ENCODE data around the gene TCL1A.

Gene TCL1A

DNA sequence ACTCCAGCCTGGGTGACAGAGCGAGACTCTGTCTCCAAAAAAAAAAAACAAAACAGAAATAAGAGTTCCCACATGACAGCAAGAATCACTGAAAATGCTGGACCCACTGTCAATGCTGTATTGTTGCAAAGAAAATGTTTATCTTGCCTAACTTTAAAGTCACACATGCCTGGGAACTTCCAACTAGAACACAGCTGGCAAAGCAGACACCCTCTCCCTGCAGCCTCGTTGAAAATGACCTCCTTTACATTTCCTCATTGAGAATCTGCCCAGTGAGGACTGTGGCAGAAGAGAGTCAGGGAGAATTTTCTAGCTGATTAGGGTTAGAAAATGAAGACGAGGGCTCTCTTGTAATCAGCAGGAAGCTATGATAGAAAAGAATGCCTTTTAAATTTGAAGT lies 42.8 kb upstream of the TCL1A start:
- intact Hi-C loops (cut with DNase I; ENCODE audit: low total_unique reads): no loop called here

DNA sequence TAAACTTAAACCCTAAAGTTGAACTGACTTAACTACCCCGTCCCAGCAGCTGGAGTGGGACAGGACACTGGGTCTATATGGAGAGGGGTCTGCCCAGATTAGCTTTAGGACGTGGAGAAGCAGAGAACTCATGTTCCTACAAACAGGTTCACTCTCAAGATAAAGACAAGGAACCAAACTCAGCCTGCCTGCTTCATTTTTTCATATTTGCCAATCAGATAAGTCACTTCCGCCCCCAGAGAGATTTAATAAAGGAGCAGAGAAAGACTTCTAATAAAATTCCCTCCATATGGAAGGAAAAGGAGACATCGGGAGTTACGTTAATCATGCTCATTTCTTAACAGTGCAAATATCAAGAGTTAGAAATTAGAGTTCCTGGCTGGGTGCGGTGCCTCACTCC lies 42.2 kb upstream of the TCL1A start:
- no peaks in the 10 kb centered on the region for H3K36me3 ChIP-seq
- intact Hi-C loops (cut with DNase I; ENCODE audit: low total_unique reads): no loop called here
- H3K4me3 ChIP-seq: no peak overlapping the region
- no peaks in the 10 kb centered on the region for H3K4me1 ChIP-seq
- no peaks in the 10 kb centered on the region for H3K9me3 ChIP-seq
- H3K27me3 ChIP-seq: peaks cover 0 to 20% of the 10 kb centered on the region in 2 donors
- no peak for DNase-seq
- TF ChIP-seq, protein P1, sequence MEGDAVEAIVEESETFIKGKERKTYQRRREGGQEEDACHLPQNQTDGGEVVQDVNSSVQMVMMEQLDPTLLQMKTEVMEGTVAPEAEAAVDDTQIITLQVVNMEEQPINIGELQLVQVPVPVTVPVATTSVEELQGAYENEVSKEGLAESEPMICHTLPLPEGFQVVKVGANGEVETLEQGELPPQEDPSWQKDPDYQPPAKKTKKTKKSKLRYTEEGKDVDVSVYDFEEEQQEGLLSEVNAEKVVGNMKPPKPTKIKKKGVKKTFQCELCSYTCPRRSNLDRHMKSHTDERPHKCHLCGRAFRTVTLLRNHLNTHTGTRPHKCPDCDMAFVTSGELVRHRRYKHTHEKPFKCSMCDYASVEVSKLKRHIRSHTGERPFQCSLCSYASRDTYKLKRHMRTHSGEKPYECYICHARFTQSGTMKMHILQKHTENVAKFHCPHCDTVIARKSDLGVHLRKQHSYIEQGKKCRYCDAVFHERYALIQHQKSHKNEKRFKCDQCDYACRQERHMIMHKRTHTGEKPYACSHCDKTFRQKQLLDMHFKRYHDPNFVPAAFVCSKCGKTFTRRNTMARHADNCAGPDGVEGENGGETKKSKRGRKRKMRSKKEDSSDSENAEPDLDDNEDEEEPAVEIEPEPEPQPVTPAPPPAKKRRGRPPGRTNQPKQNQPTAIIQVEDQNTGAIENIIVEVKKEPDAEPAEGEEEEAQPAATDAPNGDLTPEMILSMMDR (IDR thresholded peaks at IDR 0.05): no peak
- H3K27ac ChIP-seq: no peak overlapping the region

More for the DNA sequence above, 42.8 kb upstream of the TCL1A start:
- no peak for DNase-seq
- H3K27ac ChIP-seq: no peak overlapping the region
- TF ChIP-seq, protein P1 (IDR thresholded peaks at IDR 0.05): no peak
- H3K4me1 ChIP-seq: no peaks in the 10 kb centered on the region
- peaks cover 0 to 19% of the 10 kb centered on the region in 2 donors for H3K27me3 ChIP-seq
- H3K9me3 ChIP-seq: no peaks in the 10 kb centered on the region
- no peaks in the 10 kb centered on the region for H3K36me3 ChIP-seq
- H3K4me3 ChIP-seq: no peak overlapping the region

DNA sequence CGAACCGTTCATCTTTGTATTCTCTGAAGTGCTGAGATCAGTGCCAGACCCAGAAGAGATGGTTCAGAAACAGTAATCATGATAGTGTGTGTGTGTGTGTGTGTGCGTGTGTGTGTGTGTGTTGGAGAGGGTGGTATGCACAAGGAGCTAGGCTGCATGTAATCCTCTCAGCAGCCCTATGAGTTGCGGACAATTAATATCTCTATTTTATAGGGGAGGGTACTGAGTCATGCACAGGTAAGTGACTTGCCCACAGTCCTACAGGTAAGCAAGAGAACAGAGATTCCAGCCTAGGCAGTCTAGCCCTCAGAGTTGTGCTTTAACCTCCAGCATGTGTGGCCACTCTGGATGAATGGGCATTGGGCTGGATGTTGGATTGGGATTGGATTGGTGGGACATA lies 27.9 kb upstream of the TCL1A start:
- DNase-seq: no peak
- Histone ChIP-seq H3K27me3 (peaks cover 0 to under 1% of the 10 kb centered on the region in 2 donors), H3K9me3 (no peaks in the 10 kb centered on the region), H3K4me3 (no peak overlapping the region), H3K4me1 (no peaks in the 10 kb centered on the region), H3K27ac (no peak overlapping the region), H3K36me3 (no peaks in the 10 kb centered on the region)
- intact Hi-C loops (cut with DNase I; ENCODE audit: low total_unique reads): no loop called here
- TF ChIP-seq, protein P1 (IDR thresholded peaks at IDR 0.05): no peak

DNA sequence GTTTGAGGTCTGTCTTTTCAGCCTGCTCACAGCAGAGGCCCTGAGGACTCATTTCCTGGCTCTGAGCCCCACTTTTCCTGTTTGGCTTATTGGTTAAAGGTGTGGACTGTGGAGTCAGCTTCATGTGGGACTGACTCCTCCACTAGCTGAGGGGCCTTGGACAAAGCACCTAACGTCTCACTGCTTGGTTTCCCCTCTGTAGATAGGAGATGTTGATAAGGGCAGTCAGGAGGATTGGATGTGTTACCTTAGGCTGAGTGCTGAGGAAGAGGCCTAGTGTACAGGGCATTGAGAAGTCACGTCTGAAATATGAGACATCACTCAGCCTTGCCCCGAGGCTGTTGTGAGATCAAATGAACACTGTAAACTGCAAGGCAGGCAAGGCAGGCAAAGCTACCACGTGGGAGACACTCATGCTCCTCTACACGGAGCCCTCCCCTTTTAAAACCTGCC lies 27.1 kb upstream of the TCL1A start:
- Histone ChIP-seq H3K4me1 (no peaks in the 10 kb centered on the region), H3K36me3 (no peaks in the 10 kb centered on the region), H3K9me3 (no peaks in the 10 kb centered on the region), H3K27ac (no peak overlapping the region), H3K4me3 (no peak overlapping the region), H3K27me3 (no peaks in the 10 kb centered on the region)
- no peak for DNase-seq
- TF ChIP-seq, protein P1 (IDR thresholded peaks at IDR 0.05): no peak
- intact Hi-C loops (cut with DNase I; ENCODE audit: low total_unique reads): no loop called here

DNA sequence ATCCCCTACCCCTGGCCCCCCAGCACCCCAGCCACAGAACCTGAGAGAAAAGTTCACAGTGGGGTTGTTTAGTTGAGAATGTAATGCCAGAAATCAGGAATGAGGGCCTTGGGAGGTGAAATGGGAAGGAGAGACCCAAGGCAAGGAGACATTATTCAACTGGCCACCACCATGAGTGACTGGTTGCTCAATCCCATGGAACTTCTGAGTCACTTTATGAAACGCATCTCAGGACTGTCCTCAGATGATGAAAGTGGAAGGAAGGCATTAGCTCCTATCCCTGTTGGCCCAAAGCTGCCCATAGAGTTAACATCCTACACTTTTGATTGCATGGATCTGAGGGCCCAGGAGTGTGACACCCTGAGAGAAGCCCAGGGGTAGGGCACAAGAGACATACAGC lies 25.4 kb upstream of the TCL1A start:
- intact Hi-C loops (cut with DNase I; ENCODE audit: low total_unique reads): no loop called here
- TF ChIP-seq, protein P1 (IDR thresholded peaks at IDR 0.05): no peak
- Histone ChIP-seq H3K27me3 (no peaks in the 10 kb centered on the region), H3K4me1 (no peaks in the 10 kb centered on the region), H3K4me3 (no peak overlapping the region), H3K9me3 (no peaks in the 10 kb centered on the region), H3K27ac (no peak overlapping the region), H3K36me3 (no peaks in the 10 kb centered on the region)
- no peak for DNase-seq

DNA sequence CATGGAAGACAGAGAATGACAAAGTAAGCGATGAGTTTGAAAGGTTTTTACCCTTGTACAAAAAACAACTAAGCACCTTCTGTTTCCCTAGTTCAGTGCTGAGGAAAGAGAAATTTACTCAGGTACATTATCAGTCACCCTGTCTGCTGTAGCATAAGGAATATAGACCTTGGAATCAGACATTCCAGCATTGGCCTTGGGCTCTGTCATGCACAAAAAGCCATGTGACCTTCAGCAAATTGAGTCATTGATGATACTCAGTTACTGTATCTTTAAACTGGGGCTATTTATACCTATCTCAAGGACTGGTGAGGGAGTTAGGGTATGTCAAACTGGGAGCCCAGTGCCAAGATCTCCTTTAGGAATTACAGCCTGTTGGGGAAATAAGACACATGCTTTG lies 19.3 kb upstream of the TCL1A start:
- intact Hi-C loops (cut with DNase I; ENCODE audit: low total_unique reads): no loop called here
- Histone ChIP-seq H3K4me3 (no peak overlapping the region), H3K27me3 (peaks cover 0 to 4% of the 10 kb centered on the region in 2 donors), H3K4me1 (no peaks in the 10 kb centered on the region), H3K27ac (no peak overlapping the region), H3K9me3 (no peaks in the 10 kb centered on the region), H3K36me3 (no peaks in the 10 kb centered on the region)
- DNase-seq: no peak
- TF ChIP-seq, protein P1 (IDR thresholded peaks at IDR 0.05): no peak
